GM12872 (cell line): Measurements from ENCODE around the gene GPANK1.

Experiments used
- CTCF ChIP-seq: IDR thresholded peaks from 3 replicates; pipeline ENCODE4 v1.5.1; 2011; ENCODE audit warnings: low read depth, mild to moderate bottlenecking, low read length, moderate library complexity; ENCODE audit not compliant: insufficient read depth

The GPANK1 gene

GRCh38 chr6:31658983-31659648, 5.7 kb downstream of the GPANK1 start:
- no peak for TF ChIP-seq CTCF

- TF ChIP-seq CTCF: no peak
Observed at GRCh38 chr6:31658158-31658688, 6.6 kb downstream of the GPANK1 start.

- TF ChIP-seq CTCF: no peak
Observed at GRCh38 chr6:31657406-31658157, 7.2 kb downstream of the GPANK1 start.

- TF ChIP-seq CTCF: no peak
Observed at GRCh38 chr6:31655349-31656237, 9.2 kb downstream of the GPANK1 start, which contains the start of gene APOM. APOM (plus strand) TSS chr6:31655894; CDS start chr6:31655967, 73 bp downstream.

- TF ChIP-seq CTCF: no peak
Observed at GRCh38 chr6:31654574-31655348, 10.0 kb downstream of the GPANK1 start.

GRCh38 chr6:31652925-31653724, 11.7 kb downstream of the GPANK1 start:
- TF ChIP-seq CTCF: 0 out of 3 replicates have a peak, but pooled peaks have one; percentile 9
